ENCODE results near the gene GLIS1.

Gene GLIS1

DNA sequence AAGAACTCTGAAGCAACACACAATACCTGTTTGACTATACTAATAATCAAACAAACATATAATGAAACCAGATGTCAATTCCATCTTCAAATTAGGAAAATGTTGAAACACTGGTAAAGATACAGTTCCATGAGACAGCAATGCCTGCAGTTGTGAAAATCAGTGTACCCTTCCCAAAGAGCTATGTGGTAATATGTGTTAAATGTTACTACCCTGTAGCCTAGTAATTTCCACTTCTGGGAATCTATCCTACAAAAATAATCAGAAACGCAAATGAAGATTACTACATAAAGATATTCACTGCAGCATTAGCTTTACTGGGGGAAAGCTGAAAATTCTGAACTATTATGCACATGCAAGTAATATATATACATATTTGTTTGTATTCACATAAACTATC lies 16.9 kb downstream of the GLIS1 start:
- TF ChIP-seq, protein P1, sequence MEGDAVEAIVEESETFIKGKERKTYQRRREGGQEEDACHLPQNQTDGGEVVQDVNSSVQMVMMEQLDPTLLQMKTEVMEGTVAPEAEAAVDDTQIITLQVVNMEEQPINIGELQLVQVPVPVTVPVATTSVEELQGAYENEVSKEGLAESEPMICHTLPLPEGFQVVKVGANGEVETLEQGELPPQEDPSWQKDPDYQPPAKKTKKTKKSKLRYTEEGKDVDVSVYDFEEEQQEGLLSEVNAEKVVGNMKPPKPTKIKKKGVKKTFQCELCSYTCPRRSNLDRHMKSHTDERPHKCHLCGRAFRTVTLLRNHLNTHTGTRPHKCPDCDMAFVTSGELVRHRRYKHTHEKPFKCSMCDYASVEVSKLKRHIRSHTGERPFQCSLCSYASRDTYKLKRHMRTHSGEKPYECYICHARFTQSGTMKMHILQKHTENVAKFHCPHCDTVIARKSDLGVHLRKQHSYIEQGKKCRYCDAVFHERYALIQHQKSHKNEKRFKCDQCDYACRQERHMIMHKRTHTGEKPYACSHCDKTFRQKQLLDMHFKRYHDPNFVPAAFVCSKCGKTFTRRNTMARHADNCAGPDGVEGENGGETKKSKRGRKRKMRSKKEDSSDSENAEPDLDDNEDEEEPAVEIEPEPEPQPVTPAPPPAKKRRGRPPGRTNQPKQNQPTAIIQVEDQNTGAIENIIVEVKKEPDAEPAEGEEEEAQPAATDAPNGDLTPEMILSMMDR (IDR thresholded peaks at IDR 0.05; ENCODE audit: low read depth, low read length, missing control alignments): no peak
- H3K4me3 ChIP-seq (replicated peaks; ENCODE audit: low read depth, low read length): no peak overlapping the region
- no peak for DNase-seq (ENCODE audit: extremely low read depth, low read depth)

DNA sequence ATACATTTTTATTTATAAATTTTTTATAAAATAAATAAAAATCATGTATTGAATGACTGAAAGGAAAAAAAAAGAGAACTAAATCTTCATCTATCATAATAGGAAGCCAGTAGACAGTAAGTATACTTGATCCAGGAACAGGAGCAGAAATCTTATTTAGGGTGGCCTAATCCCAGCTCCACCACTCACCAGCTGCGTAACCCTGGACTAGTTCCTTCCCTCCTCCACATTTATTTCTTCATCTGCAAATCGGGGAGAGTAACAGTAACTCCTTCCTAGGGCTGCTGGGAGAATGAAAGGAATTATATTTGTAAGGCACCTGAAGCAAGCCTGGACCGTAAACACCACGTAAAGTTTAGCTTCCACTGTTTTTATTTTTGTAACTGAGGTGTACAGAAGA lies 17.9 kb downstream of the GLIS1 start:
- TF ChIP-seq, protein P1 (IDR thresholded peaks at IDR 0.05; ENCODE audit: low read depth, low read length, missing control alignments): no peak
- H3K4me3 ChIP-seq (replicated peaks; ENCODE audit: low read depth, low read length): no peak overlapping the region
- no peak for DNase-seq (ENCODE audit: extremely low read depth, low read depth)

DNA sequence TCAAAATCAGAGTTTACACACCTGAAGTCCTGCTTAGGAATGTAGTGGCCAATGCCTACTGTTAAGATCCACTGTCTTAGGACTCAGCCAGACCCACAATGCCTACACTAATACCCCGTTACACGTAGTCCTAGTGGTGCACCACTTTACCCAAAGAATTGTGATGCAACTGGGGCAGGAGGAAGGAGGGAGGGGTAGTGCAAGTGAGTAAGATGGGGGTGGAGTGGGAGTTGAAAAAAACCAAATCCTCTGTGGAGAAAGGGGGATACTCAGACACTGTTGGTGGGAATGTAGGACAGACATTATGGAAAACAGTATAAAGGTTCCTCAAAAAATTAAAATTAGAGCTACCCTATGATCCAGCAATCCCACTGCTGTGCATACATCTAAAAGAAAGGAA lies 19.5 kb downstream of the GLIS1 start:
- H3K4me3 ChIP-seq (replicated peaks; ENCODE audit: low read depth, low read length): no peak overlapping the region
- TF ChIP-seq, protein P1 (IDR thresholded peaks at IDR 0.05; ENCODE audit: low read depth, low read length, missing control alignments): no peak
- DNase-seq (ENCODE audit: extremely low read depth, low read depth): no peak

DNA sequence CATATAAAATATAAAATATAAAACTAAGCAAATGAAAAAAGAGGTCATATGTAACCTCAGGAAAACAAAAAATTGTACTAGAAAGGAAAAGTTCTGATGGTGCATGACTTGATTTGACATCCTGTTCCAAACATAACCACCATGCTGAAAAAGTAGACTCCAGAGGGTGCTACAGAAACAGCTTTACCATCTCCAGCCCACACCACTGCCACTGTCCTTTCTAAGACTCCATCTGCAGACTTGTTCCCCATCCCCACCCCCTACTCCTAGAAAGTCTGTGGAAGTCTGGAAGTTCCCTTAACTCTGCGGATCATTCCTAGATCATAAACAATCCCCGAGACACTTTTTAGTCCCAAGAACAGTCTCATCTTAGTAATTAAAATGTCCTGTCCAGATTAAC lies 20.5 kb downstream of the GLIS1 start:
- no peak overlapping the region for H3K4me3 ChIP-seq (replicated peaks; ENCODE audit: low read depth, low read length)
- no peak for DNase-seq (ENCODE audit: extremely low read depth, low read depth)
- TF ChIP-seq, protein P1 (IDR thresholded peaks at IDR 0.05; ENCODE audit: low read depth, low read length, missing control alignments): no peak

DNA sequence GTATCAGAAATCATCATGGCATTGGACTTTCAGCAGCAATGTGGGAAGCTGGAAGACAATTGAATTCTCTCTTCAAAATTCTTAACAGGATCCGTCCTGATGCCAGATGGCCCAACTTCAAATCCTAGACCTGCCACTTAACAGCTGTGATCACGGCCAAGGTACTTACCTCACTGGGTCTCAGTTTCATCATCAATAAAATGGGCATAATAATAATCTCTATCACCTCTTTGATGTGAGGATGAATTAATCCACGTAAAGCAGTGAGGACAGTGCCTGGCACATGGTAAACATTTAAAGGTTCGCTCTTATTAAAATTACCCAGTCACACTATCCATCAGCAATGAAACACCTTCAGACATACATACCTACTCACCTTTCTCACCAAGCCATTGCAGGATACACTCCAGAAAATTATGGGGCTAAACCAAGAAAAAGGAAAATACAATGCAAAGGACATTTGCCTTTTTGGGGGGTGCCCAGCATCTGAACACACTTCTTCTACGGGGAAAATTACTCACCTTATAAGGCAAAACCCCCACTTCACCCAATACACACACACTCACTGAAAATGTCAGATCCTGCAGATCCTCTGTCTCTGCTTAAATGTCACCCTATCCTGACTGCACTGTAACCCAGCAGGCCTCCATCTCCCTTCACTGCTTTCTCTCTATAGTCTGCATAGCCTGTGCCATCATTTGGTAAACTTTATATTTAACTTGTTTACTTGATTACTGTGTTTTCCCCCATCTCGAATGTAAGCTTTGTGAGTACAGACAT lies 21.7 kb downstream of the GLIS1 start:
- H3K4me3 ChIP-seq (replicated peaks; ENCODE audit: low read depth, low read length): no peak overlapping the region
- TF ChIP-seq, protein P1 (IDR thresholded peaks at IDR 0.05; ENCODE audit: low read depth, low read length, missing control alignments): no peak
- DNase-seq (ENCODE audit: extremely low read depth, low read depth): no peak

DNA sequence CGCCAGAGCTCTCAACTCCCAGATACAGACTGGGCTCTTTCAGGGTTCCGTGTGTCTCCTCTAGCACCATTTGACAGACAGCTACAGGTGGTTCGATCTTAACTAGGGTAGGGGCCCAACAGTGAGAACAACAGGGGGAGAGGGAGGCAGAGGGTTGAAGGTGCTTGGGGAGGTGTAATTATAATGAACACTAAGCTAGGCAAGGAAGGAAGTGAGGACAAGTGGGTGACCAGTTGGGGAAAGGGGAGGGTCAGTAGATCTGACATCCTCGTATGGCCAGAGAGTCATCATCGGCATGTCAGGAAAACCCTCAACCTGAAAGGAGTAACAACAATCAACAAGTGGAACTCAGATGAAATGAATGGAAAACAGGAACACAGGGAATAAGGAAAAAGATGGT lies 22.8 kb downstream of the GLIS1 start:
- TF ChIP-seq, protein P1 (IDR thresholded peaks at IDR 0.05; ENCODE audit: low read depth, low read length, missing control alignments): no peak
- no peak overlapping the region for H3K4me3 ChIP-seq (replicated peaks; ENCODE audit: low read depth, low read length)
- DNase-seq (ENCODE audit: extremely low read depth, low read depth): no peak

DNA sequence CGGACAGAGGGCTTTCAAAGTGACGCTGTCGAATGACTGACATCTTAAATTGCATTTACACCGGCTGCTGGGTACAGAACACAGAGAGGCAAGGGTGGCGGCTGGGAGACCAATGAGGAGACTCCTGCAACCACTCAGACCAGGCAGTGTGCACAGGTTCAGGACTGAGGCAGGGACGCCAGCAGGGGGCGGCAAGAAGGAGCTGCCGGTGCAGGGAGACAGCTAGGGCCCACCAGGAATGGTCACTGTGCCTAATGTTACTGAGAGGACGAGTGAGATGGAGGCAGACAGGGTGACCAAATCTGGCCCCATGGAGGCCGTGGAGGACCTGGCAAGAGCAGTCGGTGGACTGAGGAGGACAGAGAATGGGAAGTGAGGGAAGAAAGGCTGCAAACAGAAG lies 23.5 kb downstream of the GLIS1 start:
- no peak overlapping the region for H3K4me3 ChIP-seq (replicated peaks; ENCODE audit: low read depth, low read length)
- TF ChIP-seq, protein P1 (IDR thresholded peaks at IDR 0.05; ENCODE audit: low read depth, low read length, missing control alignments): peak; percentile 59
- DNase-seq (ENCODE audit: extremely low read depth, low read depth): no peak

Measured in HFF-Myc (cell line).